Measurements from ENCODE around the gene GRAMD1B.

GRAMD1B gene

GRCh38 chr11:123525097-123525496 lies 95.0 kb downstream of the GRAMD1B start:
- ChIA-PET CTCF (interaction anchor here (0.8 to 5.4 kb wide), 7 partner anchors 11 to 118 kb away, joined by 3 to 36 read pairs (median 4); no protein-coding TSS in a partner anchor), POLR2A (no interaction called here)
- no peak overlapping the region for H3K4me3 ChIP-seq (ENCODE audit: low read depth, low read length)
- no peak for DNase-seq (ENCODE audit: low read depth, low spot score)
- TF ChIP-seq CTCF (IDR thresholded peaks at IDR 0.05; ENCODE audit: insufficient read depth, low read length, missing control alignments) = no peak

- ChIA-PET CTCF (interaction anchor here (0.8 to 5.4 kb wide), 5 partner anchors 11 to 51 kb away, joined by 3 to 36 read pairs (median 4); no protein-coding TSS in a partner anchor), POLR2A (no interaction called here)
- DNase-seq (ENCODE audit: low read depth, low spot score) = no peak
- no peak for TF ChIP-seq CTCF (IDR thresholded peaks at IDR 0.05; ENCODE audit: insufficient read depth, low read length, missing control alignments)
- no peak overlapping the region for H3K4me3 ChIP-seq (ENCODE audit: low read depth, low read length)
Measured at GRCh38 chr11:123525511-123525918, 95.4 kb downstream of the GRAMD1B start.

DNA sequence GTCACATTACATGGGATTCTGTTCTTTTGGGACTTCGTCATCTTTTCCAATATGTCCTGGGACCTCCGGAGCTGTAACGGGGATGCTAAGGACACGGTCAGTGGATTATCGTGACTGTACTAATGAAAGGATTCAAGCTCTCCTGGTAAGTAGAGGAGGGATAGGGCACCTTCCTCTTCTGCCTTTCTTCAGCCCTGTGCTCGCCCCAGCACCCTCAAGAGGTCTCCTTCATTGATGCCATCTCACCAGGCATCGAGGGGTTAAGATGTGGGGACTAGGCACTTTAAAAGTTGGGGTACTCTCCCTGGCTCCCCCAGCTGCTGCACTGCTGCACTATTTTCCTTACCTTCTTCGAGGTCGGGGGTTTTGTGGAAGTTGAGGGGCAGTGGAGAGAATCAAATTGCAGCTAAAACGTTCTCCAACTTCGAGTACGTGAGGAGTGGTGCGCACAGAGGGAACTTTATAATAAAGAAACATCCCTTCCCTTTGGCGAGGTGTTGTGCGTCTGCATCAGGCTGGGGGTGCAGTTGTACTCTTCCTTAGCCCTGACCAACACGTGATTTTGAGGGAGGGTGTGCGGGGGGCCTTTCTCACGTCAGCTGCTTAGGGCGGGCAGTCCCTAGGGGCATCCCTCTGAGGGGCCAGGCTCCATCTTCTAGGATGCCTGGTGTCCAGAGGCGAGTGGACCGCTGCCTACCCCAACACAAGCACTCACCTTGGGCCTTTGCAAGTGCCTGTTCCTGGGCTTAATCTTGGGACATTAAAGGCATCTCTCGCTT lies 96.1 kb downstream of the GRAMD1B start:
- ChIA-PET CTCF (interaction anchor here (1.2 to 5.4 kb wide), 5 partner anchors 11 to 50 kb away, joined by 3 to 36 read pairs (median 4); no protein-coding TSS in a partner anchor), POLR2A (no interaction called here)
- H3K4me3 ChIP-seq (ENCODE audit: low read depth, low read length) = no peak overlapping the region
- TF ChIP-seq CTCF (IDR thresholded peaks at IDR 0.05; ENCODE audit: insufficient read depth, low read length, missing control alignments) = no peak
- DNase-seq (ENCODE audit: low read depth, low spot score) = no peak

DNA sequence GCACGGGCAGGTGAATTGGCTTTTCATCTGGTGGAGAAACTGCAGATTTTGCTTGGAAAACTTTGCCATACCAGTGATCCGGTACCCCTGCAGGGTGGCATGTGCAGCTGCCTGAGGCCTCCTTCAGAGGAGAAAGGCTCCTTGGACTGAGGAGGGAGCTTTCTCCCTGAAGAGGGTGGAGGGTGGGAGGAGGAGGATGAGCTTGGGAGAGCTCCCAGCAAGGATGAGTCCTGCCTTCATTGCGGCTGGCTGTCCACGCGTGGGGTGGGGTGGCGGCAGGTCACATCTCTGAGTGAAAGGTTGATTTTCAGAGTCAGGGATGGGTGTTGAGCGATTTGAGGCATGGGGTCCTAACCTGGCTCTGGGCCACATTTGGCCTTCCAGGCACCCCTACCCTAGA lies 96.8 kb downstream of the GRAMD1B start:
- POLR2A ChIA-PET = no interaction called here
- CTCF ChIA-PET = interaction anchor here (1.6 to 5.4 kb wide), 3 partner anchors 11 to 49 kb away, joined by 4 to 36 read pairs (median 17); no protein-coding TSS in a partner anchor
- no peak overlapping the region for H3K4me3 ChIP-seq (ENCODE audit: low read depth, low read length)
- no peak for DNase-seq (ENCODE audit: low read depth, low spot score)
- TF ChIP-seq CTCF (IDR thresholded peaks at IDR 0.05; ENCODE audit: insufficient read depth, low read length, missing control alignments) = no peak

GRCh38 chr11:123527526-123527925 lies 97.5 kb downstream of the GRAMD1B start:
- ChIA-PET CTCF (interaction anchor here (3.0 to 5.4 kb wide), 2 partner anchors 16 to 49 kb away, joined by 17 to 36 read pairs; no protein-coding TSS in a partner anchor), POLR2A (no interaction called here)
- no peak overlapping the region for H3K4me3 ChIP-seq (ENCODE audit: low read depth, low read length)
- DNase-seq (ENCODE audit: low read depth, low spot score) = no peak
- no peak for TF ChIP-seq CTCF (IDR thresholded peaks at IDR 0.05; ENCODE audit: insufficient read depth, low read length, missing control alignments)

DNA sequence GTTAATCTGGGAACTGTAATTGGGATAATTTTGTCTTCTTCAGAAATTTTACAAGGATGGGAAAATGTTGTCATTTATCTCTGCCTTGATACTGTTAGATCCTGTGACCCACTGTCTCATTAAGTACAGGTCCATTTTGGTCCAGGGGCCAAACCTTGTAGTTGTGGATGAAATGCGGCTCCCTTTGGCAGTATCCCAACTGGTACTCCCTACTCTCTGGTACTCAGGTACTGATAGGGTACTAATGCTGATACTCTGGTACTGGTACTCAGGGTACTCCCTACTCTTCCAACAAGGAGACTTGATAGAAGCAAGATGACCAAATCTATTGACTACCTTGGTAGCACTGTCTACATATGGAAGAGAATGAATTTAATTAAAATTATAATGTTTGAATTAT lies 97.9 kb downstream of the GRAMD1B start:
- DNase-seq (ENCODE audit: low read depth, low spot score) = no peak
- no peak overlapping the region for H3K4me3 ChIP-seq (ENCODE audit: low read depth, low read length)
- POLR2A ChIA-PET = no interaction called here
- CTCF ChIA-PET = interaction anchor here (1.3 to 5.4 kb wide), 3 partner anchors 10 to 48 kb away, joined by 3 to 36 read pairs (median 17); no protein-coding TSS in a partner anchor
- no peak for TF ChIP-seq CTCF (IDR thresholded peaks at IDR 0.05; ENCODE audit: insufficient read depth, low read length, missing control alignments)

Measured in AG04449 (cell line).